Endothelial cell (in vitro differentiated cells): ENCODE measurements around the gene ATG7. TPM values are rescaled to one million over a fixed set of nuclear protein-coding genes. Genes with fewer than 3 reads are reported as not detected.
A peak's percentile ranks its signal among the peaks of the same experiment; 100 is the strongest.

Experiments
- DNase-seq: peaks from one replicate; pipeline ENCODE4 v3.0.0; 2021; ENCODE audit warnings: low spot score
- H3K27ac Mint-ChIP-seq: one replicate; pipeline ENCODE4 v1.8.0; 2021; ENCODE audit warnings: mixed read lengths, inconsistent platforms; ENCODE audit not compliant: unreplicated experiment
- H3K27me3 Mint-ChIP-seq: one replicate; pipeline ENCODE4 v1.8.0; 2021; ENCODE audit warnings: mild to moderate bottlenecking, moderate library complexity, mixed read lengths, inconsistent platforms; ENCODE audit not compliant: unreplicated experiment
- H3K36me3 Mint-ChIP-seq: one replicate; pipeline ENCODE4 v1.8.0; 2021; ENCODE audit warnings: mild to moderate bottlenecking, low read depth, mixed read lengths, inconsistent platforms; ENCODE audit not compliant: unreplicated experiment
- H3K4me1 Mint-ChIP-seq: one replicate; pipeline ENCODE4 v1.8.0; 2021; ENCODE audit warnings: mild to moderate bottlenecking, mixed read lengths, inconsistent platforms; ENCODE audit not compliant: unreplicated experiment
- H3K4me3 Mint-ChIP-seq: one replicate; pipeline ENCODE4 v1.8.0; 2021; ENCODE audit warnings: mild to moderate bottlenecking, mixed read lengths, inconsistent platforms; ENCODE audit not compliant: unreplicated experiment
- H3K9me3 Mint-ChIP-seq: one replicate; pipeline ENCODE4 v1.8.0; 2021; ENCODE audit warnings: mixed read lengths, inconsistent platforms; ENCODE audit not compliant: unreplicated experiment
- CTCF ChIP-seq: fragments of 200-600 bp; sonication (generic); IDR thresholded peaks from one replicate; pipeline ENCODE4 v1.5.0; 2021; ENCODE audit warnings: antibody characterized with exemption; ENCODE audit not compliant: unreplicated experiment
- total RNA-seq: library from RNA; stranded (reverse); fragmentation: NEBNext Ultra II Directional; extraction: Animal tissue kit (Norgen Biotek cat#: 25700); gene quantifications from one replicate; pipeline ENCODE4 v1.2.1, GENCODE V29; 2021; ENCODE audit not compliant: unreplicated experiment

The ATG7 gene
- total RNA-seq, 1 donor from 2014 or later = 30.6 TPM

- no peak for DNase-seq
- H3K4me1 Mint-ChIP-seq = no peaks in the 10 kb centered on the region
- no peaks in the 10 kb centered on the region for H3K36me3 Mint-ChIP-seq
- H3K27me3 Mint-ChIP-seq = no peaks in the 10 kb centered on the region
- TF ChIP-seq CTCF = no peak
- no peak overlapping the region for H3K27ac Mint-ChIP-seq
- H3K4me3 Mint-ChIP-seq = no peak overlapping the region
- H3K9me3 Mint-ChIP-seq = no peaks in the 10 kb centered on the region
Measured at GRCh38 chr3:11467875-11468274, 195.7 kb downstream of the ATG7 start.

GRCh38 chr3:11470031-11470853 lies 198.0 kb downstream of the ATG7 start:
- no peak for TF ChIP-seq CTCF
- Mint-ChIP-seq H3K27ac (no peak overlapping the region), H3K36me3 (no peaks in the 10 kb centered on the region), H3K27me3 (no peaks in the 10 kb centered on the region), H3K4me3 (no peak overlapping the region), H3K4me1 (no peaks in the 10 kb centered on the region), H3K9me3 (no peaks in the 10 kb centered on the region)
- DNase-seq = no peak

GRCh38 chr3:11475324-11475723 lies 203.1 kb downstream of the ATG7 start:
- Mint-ChIP-seq H3K36me3 (no peaks in the 10 kb centered on the region), H3K4me3 (no peak overlapping the region), H3K27me3 (no peaks in the 10 kb centered on the region), H3K27ac (no peak overlapping the region), H3K9me3 (no peaks in the 10 kb centered on the region), H3K4me1 (peaks cover 18% of the 10 kb centered on the region)
- no peak for DNase-seq
- TF ChIP-seq CTCF = no peak

GRCh38 chr3:11476735-11477144 lies 204.5 kb downstream of the ATG7 start:
- Mint-ChIP-seq H3K9me3 (no peaks in the 10 kb centered on the region), H3K4me3 (no peak overlapping the region), H3K27ac (no peak overlapping the region), H3K4me1 (peaks cover 18% of the 10 kb centered on the region), H3K27me3 (no peaks in the 10 kb centered on the region), H3K36me3 (no peaks in the 10 kb centered on the region)
- no peak for TF ChIP-seq CTCF
- DNase-seq = no peak

- no peak for TF ChIP-seq CTCF
- Mint-ChIP-seq H3K9me3 (no peaks in the 10 kb centered on the region), H3K27ac (peak overlapping the region; percentile 94), H3K27me3 (no peaks in the 10 kb centered on the region), H3K36me3 (no peaks in the 10 kb centered on the region), H3K4me3 (no peak overlapping the region), H3K4me1 (peaks cover 18% of the 10 kb centered on the region)
- DNase-seq = peak; percentile 11
Measured at GRCh38 chr3:11477407-11477911, 205.3 kb downstream of the ATG7 start.
